WTC11 (cell line): ENCODE data around the gene NBPF10. TPM values are rescaled to one million over a fixed set of nuclear protein-coding genes. Genes with fewer than 3 reads are reported as not detected.
"Not testable (repeated sequence)": the region's sequence is repeated elsewhere in the genome, so short reads cannot be mapped to it uniquely, and the experiment has no call there.

ENCODE experiments used
- ATAC-seq: fragments of 200-7000 bp; cut with Tn5 transposase; 2 replicates; pipeline ENCODE4 v1.10.0; 2021; ENCODE audit warnings: mild to moderate bottlenecking, moderate library complexity
- Bru-seq: library from RNA; stranded (reverse); fragments of 400-500 nt; gene quantifications from one replicate; lab custom pipeline; 2021; lab: Mats Ljungman, UMichigan
- CTCF ChIA-PET: fragments of 300-600 bp; sonication (Branson Sonifier 250); formaldehyde crosslinking; loops from one replicate; lab custom pipeline; 2021; ENCODE audit warnings: antibody characterized with exemption; lab: Charles Lee
- POLR2A ChIA-PET: fragments of 350-600 bp; sonication (Branson Sonifier 250); formaldehyde crosslinking; loops from one replicate; lab custom pipeline; 2021; ENCODE audit warnings: antibody characterized with exemption; lab: Charles Lee
- DNase-seq: peaks from one replicate; pipeline ENCODE4 v3.0.0; 2021; ENCODE audit warnings: low spot score
- H3K27ac Mint-ChIP-seq: 2 replicates; pipeline ENCODE4 v1.8.0; 2021; ENCODE audit warnings: mixed read lengths
- H3K27me3 Mint-ChIP-seq: 2 replicates; pipeline ENCODE4 v1.8.0; 2021; ENCODE audit warnings: low read depth, mild to moderate bottlenecking, moderate library complexity, mixed read lengths
- H3K36me3 Mint-ChIP-seq: 2 replicates; pipeline ENCODE4 v1.8.0; 2021; ENCODE audit warnings: mixed read lengths
- H3K4me1 Mint-ChIP-seq: 2 replicates; pipeline ENCODE4 v1.8.0; 2022; ENCODE audit warnings: mixed read lengths
- H3K4me3 Mint-ChIP-seq: 2 replicates; pipeline ENCODE4 v1.8.0; 2021; ENCODE audit warnings: mild to moderate bottlenecking, moderate library complexity, mixed read lengths
- H3K9me3 Mint-ChIP-seq: 2 replicates; pipeline ENCODE4 v1.8.0; 2021; ENCODE audit warnings: mixed read lengths
- long read RNA-seq, 3 experiments: library from RNA in 1 of 3; library from capped mRNA in 1 of 3; library from polyadenylated mRNA in 1 of 3; unstranded in 2 of 3; stranded (forward) in 1 of 3; transcript quantifications; one replicate each; pipeline ENCODE4 v2.0.0, GENCODE V29; 2021
- total RNA-seq: library from RNA; stranded (reverse); gene quantifications from 3 replicates; pipeline ENCODE4 v1.2.3, GENCODE V29; 2021

NBPF10 gene
- total RNA-seq, result 0.63 to 0.80 TPM (median 0.64 TPM) in 3 replicates
- percentile 17 among the genes with signal in this experiment for Bru-seq, nascent RNA
- long read RNA-seq, experiment 1, partial matches to known transcripts, result 7 of 17 reads
- long read RNA-seq, experiment 1, other reads (novel, unspliced or antisense), result 10 of 17 reads
- long read RNA-seq, experiment 2, partial matches to known transcripts, result 1 of 6 reads
- long read RNA-seq, experiment 2, other reads (novel, unspliced or antisense), result 5 of 6 reads
- long read RNA-seq, experiment 3, result 0 reads

GRCh38 chr1:146144465-146144864 is at the start of gene NBPF10:
Gene NBPF10 (minus strand): TSS chr1:146144804. CDS start chr1:146144769, 35 bp downstream.
- H3K9me3 Mint-ChIP-seq, H3K27me3 Mint-ChIP-seq, ATAC-seq, POLR2A ChIA-PET, H3K36me3 Mint-ChIP-seq, CTCF ChIA-PET, H3K27ac Mint-ChIP-seq, DNase-seq, H3K4me1 Mint-ChIP-seq, H3K4me3 Mint-ChIP-seq: not testable (repeated sequence)

DNA sequence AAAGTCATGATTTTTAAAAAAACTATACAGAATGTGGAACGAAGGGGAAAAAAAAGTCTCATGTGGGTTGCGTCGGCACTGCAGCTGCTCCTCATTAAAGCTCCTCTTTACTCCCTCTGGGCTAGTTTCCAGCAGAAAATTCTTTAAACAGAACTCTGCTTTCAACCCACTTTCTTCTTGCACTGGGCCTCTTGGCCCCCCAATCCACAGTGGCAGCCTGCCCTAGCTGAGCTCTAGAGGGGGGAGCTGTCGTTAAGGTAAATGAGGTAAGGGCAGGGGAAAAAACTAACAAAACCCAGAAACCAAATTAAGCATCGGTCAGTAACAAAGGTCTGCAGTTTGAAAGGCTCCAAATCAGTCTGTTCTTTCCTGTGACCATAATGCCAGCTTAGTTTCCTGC is 29.9 kb upstream of the NBPF10 start:
- H3K27ac Mint-ChIP-seq, CTCF ChIA-PET, POLR2A ChIA-PET, H3K4me1 Mint-ChIP-seq, H3K4me3 Mint-ChIP-seq, H3K27me3 Mint-ChIP-seq, H3K9me3 Mint-ChIP-seq, ATAC-seq, H3K36me3 Mint-ChIP-seq: not testable (repeated sequence)
- DNase-seq, result peak; percentile 4

- not testable (repeated sequence) for H3K27me3 Mint-ChIP-seq
Observed at GRCh38 chr1:146167740-146168139, 23.1 kb upstream of the NBPF10 start.

DNA sequence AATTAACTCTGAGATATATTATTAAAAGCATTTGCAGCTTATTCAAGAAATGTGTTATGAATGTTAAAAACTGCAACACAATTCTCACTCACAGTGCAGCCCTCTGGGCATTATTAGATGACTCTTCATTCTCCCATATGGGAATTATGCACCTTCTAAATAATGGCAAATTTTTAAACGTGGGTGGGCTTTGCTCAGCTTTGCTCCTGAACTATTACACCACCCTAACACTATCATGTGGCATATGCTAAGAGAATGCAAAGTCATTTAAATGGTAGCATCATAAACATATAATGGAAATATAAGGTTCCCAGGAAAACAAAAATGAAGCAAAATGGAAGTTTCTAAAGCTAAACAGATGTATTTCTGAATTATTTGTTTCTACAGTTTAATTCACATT is 22.7 kb upstream of the NBPF10 start:
- POLR2A ChIA-PET, H3K27ac Mint-ChIP-seq, CTCF ChIA-PET, ATAC-seq, H3K36me3 Mint-ChIP-seq, H3K9me3 Mint-ChIP-seq, H3K4me1 Mint-ChIP-seq, H3K4me3 Mint-ChIP-seq, H3K27me3 Mint-ChIP-seq, DNase-seq: not testable (repeated sequence)

More at GRCh38 chr1:146167740-146168139, 23.1 kb upstream of the NBPF10 start:
- POLR2A ChIA-PET, H3K4me1 Mint-ChIP-seq, H3K4me3 Mint-ChIP-seq, DNase-seq, ATAC-seq, H3K36me3 Mint-ChIP-seq, H3K9me3 Mint-ChIP-seq, CTCF ChIA-PET, H3K27ac Mint-ChIP-seq: not testable (repeated sequence)

Other genes with a start within 250 kb of the NBPF10 start
- gene ITGA10, start 234.8 kb downstream of the NBPF10 start, total RNA-seq, result 0.31 to 0.34 TPM (median 0.32 TPM) in 3 replicates
- gene PEX11B, start 226.1 kb downstream of the NBPF10 start, total RNA-seq, result 10.9 to 12.5 TPM (median 11.8 TPM) in 3 replicates
- 199 to 215 TPM (median 212 TPM) in 3 replicates for gene RBM8A, start 217.3 kb downstream of the NBPF10 start, total RNA-seq
- 3.0 to 3.8 TPM (median 3.8 TPM) in 3 replicates for gene LIX1L, start 186.8 kb downstream of the NBPF10 start, total RNA-seq
- 0.21 to 0.44 TPM (median 0.22 TPM) in 3 replicates for gene ANKRD34A, start 180.2 kb downstream of the NBPF10 start, total RNA-seq
- 3.8 to 8.3 TPM (median 6.7 TPM) in 3 replicates for gene POLR3GL, start 180.1 kb downstream of the NBPF10 start, total RNA-seq
- gene TXNIP, start 148.2 kb downstream of the NBPF10 start, total RNA-seq, result 56.7 to 76.8 TPM (median 73.8 TPM) in 3 replicates
- 0.23 to 0.50 TPM (median 0.31 TPM) in 3 replicates for gene HJV, start 123.1 kb downstream of the NBPF10 start, total RNA-seq
- gene NOTCH2NLA, start 84.2 kb upstream of the NBPF10 start, total RNA-seq, result 15.4 to 16.4 TPM (median 16.2 TPM) in 3 replicates